Measurements from ENCODE around the gene SLC4A9.

SLC4A9 gene

GRCh38 chr5:140325486-140325885, 34.5 kb upstream of the SLC4A9 start:
- POLR2A ChIA-PET, result no interaction called here
- Histone ChIP-seq H3K36me3 (ENCODE audit: control insufficient read depth in 2 of 2, insufficient read depth in 1 of 2, low read length in 2 of 2) (no peaks in the 10 kb centered on the region), H3K4me1 (ENCODE audit: control insufficient read depth, insufficient read depth, low read length) (peaks cover 10% of the 10 kb centered on the region), H3K27ac (ENCODE audit: extremely low read depth, low read depth, low read length) (no peak overlapping the region), H3K4me3 (ENCODE audit: low read depth, low read length) (no peak overlapping the region), H3K9me3 (ENCODE audit: control insufficient read depth, insufficient read depth, low read depth, low read length) (no peaks in the 10 kb centered on the region)
- CTCF ChIA-PET, result interaction anchor here (0.6 to 1.7 kb wide), 3 partner anchors 18 to 80 kb away, joined by 3 to 5 read pairs (median 4); no protein-coding TSS in a partner anchor
- TF ChIP-seq MEIS1 (CRISPR knock-in tag; IDR thresholded peaks at IDR 0.05; ENCODE audit: borderline replicate concordance) (no peak), ZNF214 (tag by site-specific recombination; IDR thresholded peaks at IDR 0.05; ENCODE audit: borderline replicate concordance) (no peak), HIC1 (tag by site-specific recombination; IDR thresholded peaks at IDR 0.05) (no peak), OVOL3 (tag by site-specific recombination; IDR thresholded peaks at IDR 0.05) (no peak), ZNF48 (tag by site-specific recombination; IDR thresholded peaks at IDR 0.05) (no peak), ZNF398 (tag by site-specific recombination; IDR thresholded peaks at IDR 0.05) (no peak), ZBTB7A (tag by site-specific recombination; IDR thresholded peaks at IDR 0.05; ENCODE audit: low read depth) (no peak), ZNF416 (tag by site-specific recombination; IDR thresholded peaks at IDR 0.05) (no peak), ZFP41 (tag by site-specific recombination; IDR thresholded peaks at IDR 0.05; ENCODE audit: borderline replicate concordance) (no peak), ZFHX2 (tag by site-specific recombination; conservative IDR thresholded peaks at IDR 0.05) (no peak), ZNF26 (tag by site-specific recombination; IDR thresholded peaks at IDR 0.05) (no peak), ZBTB10 (tag by site-specific recombination; IDR thresholded peaks at IDR 0.05) (no peak), ZNF324 (tag by site-specific recombination; IDR thresholded peaks at IDR 0.05) (no peak), CTCF (tag by site-specific recombination; IDR thresholded peaks at IDR 0.05) (no peak), ZNF24 (tag by site-specific recombination; IDR thresholded peaks at IDR 0.05) (no peak), ZBTB6 (tag by site-specific recombination; IDR thresholded peaks at IDR 0.05) (no peak), ZNF548 (tag by site-specific recombination; IDR thresholded peaks at IDR 0.05) (no peak), ZNF174 (tag by site-specific recombination; IDR thresholded peaks at IDR 0.05) (no peak)
